ENCODE measurements around the gene PCDHGB3.
A peak's percentile ranks its signal among the peaks of the same experiment; 100 is the strongest.
"Not testable (repeated sequence)": the region's sequence is repeated elsewhere in the genome, so short reads cannot be mapped to it uniquely, and the experiment has no call there.

Gene PCDHGB3

GRCh38 chr5:141369994-141370848 is at the start of gene PCDHGB3:
PCDHGB3 (plus strand) TSS chr5:141370242; CDS start chr5:141370395, 153 bp downstream.
- DNase-seq: no peak

- DNase-seq: no peak
Observed at GRCh38 chr5:141322261-141322660, 47.8 kb upstream of the PCDHGB3 start.

GRCh38 chr5:141326088-141326854 is 43.8 kb upstream of the PCDHGB3 start:
- DNase-seq: peak; percentile 39

GRCh38 chr5:141328231-141328630 is 41.8 kb upstream of the PCDHGB3 start:
- no peak for DNase-seq

- no peak for DNase-seq
Observed at GRCh38 chr5:141330299-141331080, 39.6 kb upstream of the PCDHGB3 start, which contains the start of gene PCDHGA1. PCDHGA1 (plus strand) TSS chr5:141330514.

GRCh38 chr5:141332571-141332970 is 37.5 kb upstream of the PCDHGB3 start:
- DNase-seq: not testable (repeated sequence)

GRCh38 chr5:141338538-141339306 is 31.3 kb upstream of the PCDHGB3 start, which contains the start of gene PCDHGA2:
PCDHGA2 (plus strand) TSS chr5:141338760.
- DNase-seq: no peak

- not testable (repeated sequence) for DNase-seq
Observed at GRCh38 chr5:141340781-141341354, 29.2 kb upstream of the PCDHGB3 start.

GRCh38 chr5:141342773-141343172 is 27.3 kb upstream of the PCDHGB3 start:
- no peak for DNase-seq

GRCh38 chr5:141343242-141343952 is 26.6 kb upstream of the PCDHGB3 start, which contains the start of gene PCDHGA3:
PCDHGA3 (plus strand) TSS chr5:141343829; CDS start chr5:141344034, 205 bp downstream.
- no peak for DNase-seq

- DNase-seq: no peak
Observed at GRCh38 chr5:141343953-141344463, 26.0 kb upstream of the PCDHGB3 start.

- DNase-seq: no peak
Observed at GRCh38 chr5:141345327-141345726, 24.7 kb upstream of the PCDHGB3 start.

- DNase-seq: not testable (repeated sequence)
Observed at GRCh38 chr5:141346017-141346416, 24.0 kb upstream of the PCDHGB3 start.

GRCh38 chr5:141349917-141350619 is 20.0 kb upstream of the PCDHGB3 start, which contains the start of gene PCDHGB1:
PCDHGB1 (plus strand) TSS chr5:141350099; CDS start chr5:141350261, 162 bp downstream.
- no peak for DNase-seq

- no peak for DNase-seq
Observed at GRCh38 chr5:141351591-141351990, 18.5 kb upstream of the PCDHGB3 start.

GRCh38 chr5:141354900-141355469 is 15.1 kb upstream of the PCDHGB3 start, which contains the start of gene PCDHGA4:
PCDHGA4 (plus strand) TSS chr5:141355021; CDS start chr5:141355108, 87 bp downstream.
- DNase-seq: no peak

GRCh38 chr5:141355641-141356040 is 14.4 kb upstream of the PCDHGB3 start:
- no peak for DNase-seq

GRCh38 chr5:141356133-141356532 is 13.9 kb upstream of the PCDHGB3 start:
- no peak for DNase-seq

GRCh38 chr5:141356950-141357349 is 13.1 kb upstream of the PCDHGB3 start:
- DNase-seq: no peak

All from right hindlimb (tissue), 1 donor.